Measurements from ENCODE around the gene OBP2B.
"Not testable (repeated sequence)": the region's sequence is repeated elsewhere in the genome, so short reads cannot be mapped to it uniquely, and the experiment has no call there.

OBP2B gene

DNA sequence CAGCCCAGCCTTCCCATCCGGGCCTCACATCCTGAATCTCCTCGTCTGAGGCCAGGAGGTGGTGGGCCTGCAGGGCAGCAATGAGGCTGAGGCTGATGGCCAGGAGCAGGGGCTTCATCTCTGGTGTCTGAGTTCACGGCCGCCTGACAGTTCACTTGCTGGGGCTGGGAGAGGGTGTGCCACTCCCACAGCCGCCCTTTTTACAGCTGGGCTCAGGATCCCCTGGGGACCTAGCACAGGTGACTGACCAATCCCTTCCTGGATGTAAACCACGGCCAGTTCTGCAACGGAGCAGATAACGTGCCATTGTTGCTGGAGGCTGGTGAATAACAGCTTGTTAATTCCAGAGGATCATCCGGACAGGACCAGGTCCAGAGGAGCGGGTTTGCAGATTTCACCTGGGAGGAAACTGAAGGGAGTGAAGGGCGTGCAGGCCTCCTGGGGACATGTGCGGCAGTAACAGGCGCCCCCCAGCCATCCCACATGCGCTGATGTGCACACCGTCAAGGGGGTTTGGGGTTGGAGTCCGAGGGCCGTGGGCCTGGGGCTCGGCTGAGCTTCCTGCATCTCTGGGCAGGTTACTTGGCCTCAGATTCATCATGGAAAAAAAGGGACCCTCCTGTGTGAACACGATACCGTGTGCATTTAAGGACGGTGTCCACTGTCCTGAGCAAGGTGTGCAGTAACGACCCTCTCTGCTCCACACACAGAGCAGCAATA is 19.6 kb upstream of the OBP2B start:
- H3K9ac ChIP-seq (ENCODE audit: low read length); H3K4me3 ChIP-seq (ENCODE audit: low read depth, low read length); H3K36me3 ChIP-seq (ENCODE audit: control insufficient read depth, insufficient read depth, low read length); H3K27me3 ChIP-seq (ENCODE audit: control insufficient read depth, insufficient read depth, low read length); H3K9me3 ChIP-seq (ENCODE audit: control insufficient read depth, insufficient read depth, low read depth, low read length); H3K27ac ChIP-seq (ENCODE audit: low read depth, low read length); H3K4me1 ChIP-seq (ENCODE audit: control insufficient read depth, insufficient read depth, low read length): not testable (repeated sequence)

DNA sequence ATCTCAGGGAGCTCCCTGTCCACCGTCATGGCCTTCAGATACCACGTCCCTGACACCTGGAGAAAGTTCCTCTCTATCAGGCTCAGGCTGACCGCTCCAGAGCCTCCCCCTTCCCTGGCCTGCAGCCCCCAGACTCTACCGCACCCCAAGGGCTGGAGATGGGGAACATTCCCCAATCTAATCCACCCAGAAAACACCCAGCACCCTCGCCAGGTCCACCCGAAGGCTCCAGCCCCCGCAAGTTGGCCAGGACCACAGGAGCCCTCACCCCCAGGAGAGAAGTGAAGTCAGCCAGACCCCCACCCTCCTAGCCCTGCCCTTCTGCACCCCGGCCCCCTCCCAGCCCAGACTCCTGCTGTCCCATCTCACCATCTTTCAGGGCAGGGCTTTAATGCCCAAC is 18.9 kb upstream of the OBP2B start:
- not testable (repeated sequence) for H3K9ac ChIP-seq (ENCODE audit: low read length); H3K36me3 ChIP-seq (ENCODE audit: control insufficient read depth, insufficient read depth, low read length); H3K27ac ChIP-seq (ENCODE audit: low read depth, low read length); H3K4me3 ChIP-seq (ENCODE audit: low read depth, low read length); H3K27me3 ChIP-seq (ENCODE audit: control insufficient read depth, insufficient read depth, low read length); H3K4me1 ChIP-seq (ENCODE audit: control insufficient read depth, insufficient read depth, low read length); H3K9me3 ChIP-seq (ENCODE audit: control insufficient read depth, insufficient read depth, low read depth, low read length)

DNA sequence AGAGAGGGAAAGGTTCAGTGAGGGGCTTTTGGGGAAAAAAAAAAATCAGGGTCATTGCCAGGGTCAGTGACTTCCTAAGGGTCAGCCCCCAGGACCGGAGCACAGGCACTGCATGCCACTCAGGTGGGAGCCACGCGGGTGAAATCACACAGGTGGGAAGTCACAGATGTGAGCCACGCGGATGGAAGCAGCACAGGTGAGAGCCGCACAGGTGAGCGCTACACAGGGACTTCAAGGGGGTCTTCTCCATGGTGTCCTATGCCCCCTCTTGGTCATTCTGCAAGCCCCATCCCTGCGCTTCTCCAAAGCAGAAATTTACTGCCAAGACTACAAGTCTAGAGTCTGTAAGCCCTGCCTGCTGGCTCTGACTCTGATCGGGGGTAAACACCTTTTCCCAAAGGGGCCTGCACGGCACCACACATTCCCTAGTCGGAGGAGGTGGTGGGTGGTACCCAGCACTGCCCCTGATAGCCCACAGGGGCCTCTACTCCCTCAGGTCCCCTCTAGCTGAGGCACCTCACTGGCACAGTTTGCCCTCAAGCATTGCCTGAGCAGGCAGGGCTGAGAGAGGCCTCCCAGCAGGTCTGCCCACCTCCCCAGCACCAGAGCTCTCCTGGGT is 18.3 kb upstream of the OBP2B start:
- H3K27me3 ChIP-seq (ENCODE audit: control insufficient read depth, insufficient read depth, low read length): no peaks in the 10 kb centered on the region
- H3K4me3 ChIP-seq (ENCODE audit: low read depth, low read length): no peak overlapping the region
- no peaks in the 10 kb centered on the region for H3K36me3 ChIP-seq (ENCODE audit: control insufficient read depth, insufficient read depth, low read length)
- H3K9ac ChIP-seq (ENCODE audit: low read length): no peak overlapping the region
- H3K4me1 ChIP-seq (ENCODE audit: control insufficient read depth, insufficient read depth, low read length): peaks cover 5% of the 10 kb centered on the region; the same call in 1 of the 2 replicates
- no peaks in the 10 kb centered on the region; the same call in 1 of the 2 replicates for H3K9me3 ChIP-seq (ENCODE audit: control insufficient read depth, insufficient read depth, low read depth, low read length)
- H3K27ac ChIP-seq (ENCODE audit: low read depth, low read length): no peak overlapping the region

DNA sequence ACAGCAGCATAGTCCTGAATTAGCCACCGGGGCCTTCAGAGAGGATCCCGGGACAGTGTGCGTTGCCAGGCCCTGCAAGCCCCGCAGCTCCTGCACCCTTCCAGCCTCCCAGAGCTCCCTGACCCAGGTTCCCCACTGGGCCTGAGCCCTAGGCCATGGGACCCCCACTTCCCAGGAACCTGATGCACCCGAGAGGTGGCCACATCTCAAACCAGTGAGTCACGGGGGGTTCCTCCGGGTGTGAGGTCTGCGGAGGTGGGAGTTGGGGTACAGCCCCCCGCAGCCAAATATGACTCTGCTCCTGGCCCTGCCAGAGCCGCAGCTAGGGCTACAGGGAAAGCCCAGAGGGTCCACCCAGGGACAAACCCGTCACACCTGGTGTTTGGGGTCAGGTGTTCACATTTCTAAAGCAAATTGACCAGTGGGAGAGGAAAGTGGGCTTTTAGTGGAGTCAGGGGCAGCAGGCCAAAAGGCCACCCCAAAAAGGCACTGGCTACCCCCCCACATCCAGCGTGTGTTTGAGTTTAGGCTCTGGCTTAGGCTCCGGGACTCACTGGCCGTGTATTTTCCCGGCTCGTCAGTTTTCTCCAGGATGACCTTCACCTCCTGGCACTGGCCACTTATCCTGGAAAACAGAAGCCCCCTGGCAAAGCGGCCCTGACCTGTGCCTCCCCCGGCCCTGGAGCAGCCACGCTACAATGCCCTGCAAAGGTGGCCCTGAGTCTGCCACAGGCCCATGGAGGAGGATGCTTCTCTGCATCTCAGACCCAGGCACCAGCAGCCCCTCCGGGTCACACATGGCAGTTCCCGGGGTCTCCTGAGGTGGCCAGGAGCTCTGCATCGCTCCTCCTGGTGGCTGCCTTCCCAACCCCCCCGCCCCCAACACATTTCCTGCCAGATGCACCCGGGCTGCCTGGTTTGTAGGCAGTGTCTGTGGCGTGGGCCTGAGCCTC is 17.4 kb upstream of the OBP2B start:
- Histone ChIP-seq H3K9ac (ENCODE audit: low read length) (no peak overlapping the region), H3K36me3 (ENCODE audit: control insufficient read depth, insufficient read depth, low read length) (no peaks in the 10 kb centered on the region), H3K27ac (ENCODE audit: low read depth, low read length) (no peak overlapping the region), H3K4me3 (ENCODE audit: low read depth, low read length) (no peak overlapping the region), H3K4me1 (ENCODE audit: control insufficient read depth, insufficient read depth, low read length) (peaks cover 5% of the 10 kb centered on the region; the same call in 1 of the 2 replicates), H3K9me3 (ENCODE audit: control insufficient read depth, insufficient read depth, low read depth, low read length) (no peaks in the 10 kb centered on the region; the same call in 1 of the 2 replicates), H3K27me3 (ENCODE audit: control insufficient read depth, insufficient read depth, low read length) (no peaks in the 10 kb centered on the region)

DNA sequence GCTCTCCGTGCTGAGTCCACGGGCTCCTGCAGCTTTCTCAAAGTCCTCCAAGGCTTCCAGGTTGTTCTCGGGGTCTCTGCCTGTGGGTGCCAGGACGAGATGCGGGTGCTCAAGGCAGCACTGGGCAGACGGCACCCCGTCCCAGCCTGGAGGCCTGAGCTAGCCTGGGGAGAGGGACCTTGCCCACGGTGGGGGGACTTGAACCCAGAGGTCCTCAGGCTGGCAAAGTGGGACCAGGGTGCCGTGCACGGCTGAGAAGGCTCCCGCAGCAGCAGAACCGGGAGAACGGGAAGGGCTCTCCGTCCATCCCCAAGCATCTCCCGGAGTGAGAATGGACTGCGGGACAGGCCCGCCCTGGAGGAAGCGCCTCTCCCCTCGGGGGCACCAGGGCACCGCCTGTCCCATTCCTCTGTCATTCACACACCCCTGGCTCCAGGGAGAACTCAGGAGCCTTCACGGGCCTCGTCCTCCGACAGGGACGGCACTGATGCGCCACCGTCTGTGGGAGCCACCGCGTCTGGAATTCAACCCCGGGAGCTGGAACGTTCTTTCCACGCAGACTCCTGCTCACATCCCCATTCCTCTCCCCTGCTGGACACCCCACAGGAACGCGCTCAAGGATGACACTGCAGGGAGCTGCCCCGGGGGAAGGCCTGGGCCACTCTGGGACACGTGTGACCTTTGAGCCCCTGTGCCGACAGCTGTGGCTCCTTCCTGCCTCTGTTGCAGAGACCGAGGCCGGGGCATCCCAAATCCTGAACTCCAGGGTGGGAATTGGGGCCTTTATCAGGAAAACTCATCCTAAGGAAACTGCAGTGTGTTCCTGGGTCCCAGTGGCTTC is 16.3 kb upstream of the OBP2B start:
- peaks cover 5% of the 10 kb centered on the region; the same call in 1 of the 2 replicates for H3K4me1 ChIP-seq (ENCODE audit: control insufficient read depth, insufficient read depth, low read length)
- H3K27me3 ChIP-seq (ENCODE audit: control insufficient read depth, insufficient read depth, low read length): no peaks in the 10 kb centered on the region; the same call in 1 of the 2 replicates
- H3K9ac ChIP-seq (ENCODE audit: low read length): no peak overlapping the region
- no peak overlapping the region for H3K4me3 ChIP-seq (ENCODE audit: low read depth, low read length)
- no peak overlapping the region for H3K27ac ChIP-seq (ENCODE audit: low read depth, low read length)
- H3K9me3 ChIP-seq (ENCODE audit: control insufficient read depth, insufficient read depth, low read depth, low read length): no peaks in the 10 kb centered on the region; the same call in 1 of the 2 replicates
- H3K36me3 ChIP-seq (ENCODE audit: control insufficient read depth, insufficient read depth, low read length): no peaks in the 10 kb centered on the region

DNA sequence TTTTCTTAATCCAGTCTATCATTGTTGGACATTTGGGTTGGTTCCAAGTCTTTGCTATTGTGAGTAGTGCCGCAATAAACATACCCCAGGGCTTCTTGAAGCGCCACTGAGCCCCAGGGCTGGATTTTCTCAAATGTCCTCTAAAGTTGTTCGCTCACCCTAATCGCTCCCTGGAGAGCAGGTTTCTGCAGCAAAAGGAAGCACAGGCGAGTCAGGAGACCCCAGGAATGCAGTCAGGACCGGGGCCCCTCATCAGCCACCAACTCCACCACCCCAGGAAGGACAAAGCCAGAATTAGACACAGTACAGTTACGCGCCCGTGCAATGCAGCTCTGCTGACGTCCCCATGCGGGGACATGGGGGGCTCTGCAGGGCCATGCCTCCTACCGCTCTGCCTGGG is 15.7 kb upstream of the OBP2B start:
- Histone ChIP-seq H3K27me3 (ENCODE audit: control insufficient read depth, insufficient read depth, low read length) (peaks cover 2% of the 10 kb centered on the region), H3K9me3 (ENCODE audit: control insufficient read depth, insufficient read depth, low read depth, low read length) (no peaks in the 10 kb centered on the region), H3K36me3 (ENCODE audit: control insufficient read depth, insufficient read depth, low read length) (no peaks in the 10 kb centered on the region), H3K4me3 (ENCODE audit: low read depth, low read length) (no peak overlapping the region), H3K4me1 (ENCODE audit: control insufficient read depth, insufficient read depth, low read length) (peaks cover 5% of the 10 kb centered on the region; the same call in 1 of the 2 replicates), H3K27ac (ENCODE audit: low read depth, low read length) (no peak overlapping the region), H3K9ac (ENCODE audit: low read length) (no peak overlapping the region)

DNA sequence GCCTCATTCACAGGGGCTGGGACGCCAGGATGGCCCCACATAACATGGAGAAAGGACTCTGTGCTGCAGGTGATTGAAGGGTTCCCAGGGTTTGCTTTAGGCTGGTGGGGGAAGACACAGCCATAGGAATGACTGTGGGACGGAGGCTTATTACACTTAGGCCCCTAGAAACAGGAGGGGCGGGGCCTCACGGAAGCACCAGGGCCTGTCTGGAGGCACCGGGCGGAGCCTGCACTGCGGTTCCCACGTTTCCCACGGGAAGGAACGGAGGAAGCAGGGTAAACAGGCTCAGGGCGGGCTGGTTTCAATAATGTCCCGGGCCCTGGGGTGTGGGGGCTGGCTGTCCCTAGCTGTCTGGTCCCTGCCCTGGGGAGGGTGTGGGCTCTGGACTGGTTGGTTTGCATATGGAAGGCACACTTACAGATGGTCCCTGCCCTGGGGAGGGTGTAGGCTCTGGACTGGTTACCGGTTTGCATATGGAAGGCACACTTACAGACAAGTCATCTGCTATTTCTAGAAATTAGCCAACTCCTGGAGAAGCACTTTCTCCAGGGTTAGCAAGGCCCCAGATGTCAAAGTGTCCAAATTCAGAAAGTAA is 14.2 kb upstream of the OBP2B start:
- not testable (repeated sequence) for H3K4me3 ChIP-seq (ENCODE audit: low read depth, low read length); H3K4me1 ChIP-seq (ENCODE audit: control insufficient read depth, insufficient read depth, low read length); H3K9ac ChIP-seq (ENCODE audit: low read length); H3K9me3 ChIP-seq (ENCODE audit: control insufficient read depth, insufficient read depth, low read depth, low read length); H3K36me3 ChIP-seq (ENCODE audit: control insufficient read depth, insufficient read depth, low read length); H3K27ac ChIP-seq (ENCODE audit: low read depth, low read length)
- peaks cover 13% of the 10 kb centered on the region for H3K27me3 ChIP-seq (ENCODE audit: control insufficient read depth, insufficient read depth, low read length)

DNA sequence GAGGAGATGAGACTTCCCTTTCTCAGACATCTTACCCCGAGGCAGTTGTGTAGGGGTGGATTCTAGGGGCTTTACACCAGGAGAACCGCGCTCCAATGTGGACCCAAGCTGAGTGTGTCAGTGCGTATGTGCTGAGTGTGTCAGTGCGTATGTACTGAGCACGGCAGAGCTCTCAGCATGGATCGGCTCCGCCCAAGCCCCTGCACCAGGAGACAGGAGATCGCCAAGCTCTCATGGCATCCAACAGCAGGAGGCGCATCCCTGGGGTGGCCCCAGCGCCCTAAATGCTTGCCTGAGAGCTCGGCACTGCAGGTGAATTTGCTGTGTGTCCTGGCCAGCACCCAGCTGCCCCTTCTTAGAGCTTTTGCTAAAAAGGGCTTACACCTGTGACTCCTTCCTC is 12.9 kb upstream of the OBP2B start:
- not testable (repeated sequence) for H3K9me3 ChIP-seq (ENCODE audit: control insufficient read depth, insufficient read depth, low read depth, low read length); H3K27ac ChIP-seq (ENCODE audit: low read depth, low read length); H3K36me3 ChIP-seq (ENCODE audit: control insufficient read depth, insufficient read depth, low read length); H3K9ac ChIP-seq (ENCODE audit: low read length); H3K4me1 ChIP-seq (ENCODE audit: control insufficient read depth, insufficient read depth, low read length); H3K4me3 ChIP-seq (ENCODE audit: low read depth, low read length)
- H3K27me3 ChIP-seq (ENCODE audit: control insufficient read depth, insufficient read depth, low read length): peaks cover 18% of the 10 kb centered on the region

DNA sequence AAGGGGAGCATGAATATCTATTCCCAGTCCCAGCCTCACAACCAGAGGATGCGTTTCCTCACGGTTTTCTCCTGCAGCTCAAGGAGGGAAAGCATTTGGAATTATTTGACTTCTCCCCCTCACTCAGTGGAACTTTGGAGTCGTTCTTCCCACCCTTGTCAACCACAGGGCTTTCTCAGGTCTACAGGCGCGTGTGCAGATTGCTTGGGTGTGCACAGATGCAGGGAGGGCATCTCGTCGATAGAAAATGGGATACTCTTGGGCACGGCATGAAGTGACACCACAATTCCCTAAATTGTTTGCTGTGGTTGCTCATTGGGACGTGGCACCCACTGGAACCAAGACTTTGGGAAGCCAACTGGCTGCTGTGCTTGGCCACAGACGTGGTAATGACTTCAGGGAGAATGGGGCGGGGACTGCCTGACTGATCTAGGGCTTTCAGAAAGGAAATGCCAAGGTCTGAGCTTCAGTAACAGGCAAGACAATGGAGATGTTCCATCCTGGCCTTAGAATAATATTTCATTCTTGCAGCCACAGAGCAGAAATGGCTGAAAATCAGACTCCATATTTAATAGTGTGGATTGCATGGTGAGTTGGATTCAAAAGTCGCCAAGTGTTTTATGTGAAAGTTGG is 12.2 kb upstream of the OBP2B start:
- Histone ChIP-seq H3K4me3 (ENCODE audit: low read depth, low read length) (no peak overlapping the region), H3K4me1 (ENCODE audit: control insufficient read depth, insufficient read depth, low read length) (peaks cover 5% of the 10 kb centered on the region; the same call in 1 of the 2 replicates), H3K27ac (ENCODE audit: low read depth, low read length) (no peak overlapping the region), H3K9ac (ENCODE audit: low read length) (no peak overlapping the region), H3K9me3 (ENCODE audit: control insufficient read depth, insufficient read depth, low read depth, low read length) (no peaks in the 10 kb centered on the region), H3K36me3 (ENCODE audit: control insufficient read depth, insufficient read depth, low read length) (no peaks in the 10 kb centered on the region), H3K27me3 (ENCODE audit: control insufficient read depth, insufficient read depth, low read length) (peaks cover 18% of the 10 kb centered on the region)
